Liver (tissue), 9 donors: ENCODE data around the gene GRK3. TPM values are rescaled to one million over a fixed set of nuclear protein-coding genes. Genes with fewer than 3 reads are reported as not detected.

Source experiments
- DNase-seq: peaks from one replicate; pipeline ENCODE4 v3.0.0-alpha.2; 2017; ENCODE audit warnings: low spot score
- H3K27ac ChIP-seq, 2 donors: one replicate each; pipeline ENCODE4 v1.7.0; 2013; ENCODE audit warnings: inconsistent platforms in 2 of 2, low read length in 2 of 2, control low read depth in 1 of 2, low read depth in 1 of 2, mild to moderate bottlenecking in 1 of 2
- H3K27me3 ChIP-seq, 4 donors: one replicate each; pipeline versions ENCODE4 v1.6.1 to v1.7.0; 2013; ENCODE audit warnings: low read length in 3 of 4, inconsistent platforms in 1 of 4, mild to moderate bottlenecking in 1 of 4, moderate library complexity in 1 of 4; ENCODE audit not compliant: control insufficient read depth in 4 of 4, insufficient read depth in 4 of 4
- H3K36me3 ChIP-seq, 4 donors: one replicate each; pipeline versions ENCODE4 v1.6.1 to v1.7.0; 2013; ENCODE audit warnings: low read length in 3 of 4, mild to moderate bottlenecking in 3 of 4, low read depth in 1 of 4, moderate library complexity in 1 of 4; ENCODE audit not compliant: control insufficient read depth in 4 of 4, insufficient read depth in 3 of 4
- H3K4me1 ChIP-seq, 4 donors: one replicate each; pipeline versions ENCODE4 v1.6.1 to v1.7.0; 2013; ENCODE audit warnings: low read length in 3 of 4, mild to moderate bottlenecking in 3 of 4, moderate library complexity in 1 of 4; ENCODE audit not compliant: control insufficient read depth in 4 of 4, insufficient read depth in 4 of 4
- H3K4me3 ChIP-seq, 3 donors: one replicate each; pipeline versions ENCODE4 v1.6.1 to v1.7.0; 2013; ENCODE audit warnings: low read length in 3 of 3, control low read depth in 1 of 3, low read depth in 1 of 3, mild to moderate bottlenecking in 1 of 3
- H3K9ac ChIP-seq, 2 donors: one replicate each; pipeline ENCODE4 v1.7.0; 2013; ENCODE audit warnings: low read length in 2 of 2, mild to moderate bottlenecking in 2 of 2, moderate library complexity in 2 of 2, control low read depth in 1 of 2, low read depth in 1 of 2
- H3K9me3 ChIP-seq, 4 donors: one replicate each; pipeline versions ENCODE4 v1.6.1 to v1.7.0; 2013; ENCODE audit warnings: low read length in 3 of 4; ENCODE audit not compliant: control insufficient read depth in 4 of 4
- EGR1 ChIP-seq, 2 donors: IDR thresholded peaks; 2 replicates each; pipeline ENCODE4 v1.6.1; 2016 to 2018; ENCODE audit warnings: antibody characterized with exemption in 2 of 2, low read depth in 2 of 2
- FOXA1 ChIP-seq: IDR thresholded peaks from 2 replicates; pipeline ENCODE4 v1.6.1; 2016; ENCODE audit warnings: antibody characterized with exemption
- FOXA2 ChIP-seq: IDR thresholded peaks from 2 replicates; pipeline ENCODE4 v1.6.1; 2016; ENCODE audit warnings: antibody characterized with exemption
- GABPA ChIP-seq, 2 donors: IDR thresholded peaks in 1 of 2; conservative IDR thresholded peaks in 1 of 2; 2 replicates each; pipeline ENCODE4 v1.6.1; 2016; ENCODE audit warnings: antibody characterized with exemption in 2 of 2, mild to moderate bottlenecking in 1 of 2, moderate library complexity in 1 of 2
- HNF4A ChIP-seq, 2 donors: conservative IDR thresholded peaks; 2 replicates each; pipeline ENCODE4 v1.6.1; 2016; ENCODE audit warnings: antibody characterized with exemption in 2 of 2, mild to moderate bottlenecking in 2 of 2
- HNF4G ChIP-seq: IDR thresholded peaks from 2 replicates; pipeline ENCODE4 v1.6.1; 2016; ENCODE audit warnings: antibody characterized with exemption
- JUND ChIP-seq, 2 donors: IDR thresholded peaks; 2 replicates each; pipeline ENCODE4 v1.6.1; 2016; ENCODE audit warnings: antibody characterized with exemption in 2 of 2
- NR2F2 ChIP-seq: IDR thresholded peaks from 2 replicates; pipeline ENCODE4 v1.6.1; 2016; ENCODE audit warnings: antibody characterized with exemption
- RAD21 ChIP-seq, 2 donors: IDR thresholded peaks; 2 replicates each; pipeline ENCODE4 v1.6.1; 2016; ENCODE audit warnings: antibody characterized with exemption in 2 of 2, mild to moderate bottlenecking in 2 of 2
- RXRA ChIP-seq, 2 donors: IDR thresholded peaks; 2 replicates each; pipeline ENCODE4 v1.6.1; 2017 to 2018; ENCODE audit warnings: antibody characterized with exemption in 2 of 2, mild to moderate bottlenecking in 1 of 2
- SP1 ChIP-seq: IDR thresholded peaks from 2 replicates; pipeline ENCODE4 v1.6.1; 2018; ENCODE audit warnings: antibody characterized with exemption, mild to moderate bottlenecking
- TAF1 ChIP-seq: conservative IDR thresholded peaks from 2 replicates; pipeline ENCODE4 v1.6.1; 2016; ENCODE audit warnings: antibody characterized with exemption, mild to moderate bottlenecking
- YY1 ChIP-seq: IDR thresholded peaks from 2 replicates; pipeline ENCODE4 v1.6.1; 2016; ENCODE audit warnings: antibody characterized with exemption, mild to moderate bottlenecking
- WGBS: extraction: QIAGEN DNeasy Blood & Tissue Kit; methylation state at CpG from one replicate; pipeline ENCODE4 v1.1.7; 2013; 5-methylcytosine and 5-hydroxymethylcytosine counted together
- polyA plus RNA-seq, 2 donors: library from polyadenylated mRNA; stranded (reverse) in 1 of 2; unstranded in 1 of 2; fragments of 200-250 nt in 1 of 2; fragments of >200 nt in 1 of 2; fragmentation: Nextera tagmentation in 1 of 2; extraction: Ambion mirVana in 1 of 2; gene quantifications; one replicate each; pipeline versions ENCODE4 v1.2.1 to v1.2.3, GENCODE V29; 2013 to 2015
- total RNA-seq, 2 donors: library from RNA; depleted of rRNA; stranded (reverse); fragments of >200 nt; gene quantifications; one replicate each; pipeline ENCODE4 v1.2.3, GENCODE V29; 2014
- TF ChIP-seq, protein P1 (sequence below): IDR thresholded peaks from 2 replicates; pipeline ENCODE4 v1.6.1; 2016; ENCODE audit warnings: antibody characterized with exemption
- TF ChIP-seq, protein P2 (sequence below): IDR thresholded peaks from 2 replicates; pipeline ENCODE4 v1.6.1; 2016; ENCODE audit warnings: antibody characterized with exemption
- TF ChIP-seq, protein P3 (sequence below): IDR thresholded peaks from 2 replicates; pipeline ENCODE4 v1.6.1; 2016; ENCODE audit warnings: antibody characterized with exemption, mild to moderate bottlenecking
- TF ChIP-seq, protein P4 (sequence below): fragments of 150-350 bp; IDR thresholded peaks from 2 replicates; pipeline ENCODE4 v1.5.1; 2017; ENCODE audit warnings: improper control_type of control experiment, low read depth, low read length; ENCODE audit not compliant: missing input control
- TF ChIP-seq, protein P5 (sequence below): IDR thresholded peaks from 2 replicates; pipeline ENCODE4 v1.6.1; 2016; ENCODE audit warnings: antibody characterized with exemption
- donor health status: healthy.
- donor health status: healthy.
- donor health status: healthy.
- donor health status: healthy.
- donor health status: healthy.

Gene GRK3
- total and polyA plus RNA-seq, 4 donors: 0.79 to 6.5 (median 2.4) TPM

DNA sequence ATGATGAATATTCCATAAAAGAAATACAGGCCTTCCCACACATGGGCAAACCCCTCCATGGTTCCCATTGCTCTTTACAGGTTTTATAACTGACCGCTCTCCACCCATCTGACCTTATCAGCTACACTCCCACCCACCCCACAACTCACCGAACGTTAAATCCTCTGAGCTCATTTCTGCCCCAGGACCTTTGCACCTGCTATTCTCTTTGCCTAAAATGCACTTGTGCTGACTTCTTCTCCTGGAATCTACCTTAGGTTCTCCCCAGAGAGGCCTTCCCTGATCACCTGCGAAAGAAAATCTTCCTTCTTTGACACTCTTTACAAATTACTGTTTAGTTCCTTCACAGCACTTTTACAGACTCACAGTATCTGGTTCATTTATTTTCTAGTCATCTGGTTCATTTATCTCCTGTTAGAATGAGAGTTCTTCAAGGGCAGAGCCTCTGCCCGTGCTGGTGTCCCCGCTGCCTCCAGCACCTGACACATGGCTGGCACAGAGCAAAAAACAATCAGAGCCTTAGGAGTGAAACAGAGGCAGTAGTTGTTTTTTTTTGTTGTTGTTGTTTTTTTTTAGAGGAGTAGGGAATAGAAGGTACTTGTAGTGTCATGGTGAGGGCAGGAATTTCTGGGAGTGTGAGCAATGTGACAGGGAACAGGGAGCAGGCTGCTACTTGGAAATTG is 21.6 kb upstream of the GRK3 start:
- Histone ChIP-seq H3K4me1 (peaks cover 2 to 9% (median 8%) of the 10 kb centered on the region in 4 donors), H3K27me3 (no peaks in the 10 kb centered on the region), H3K27ac (no peak overlapping the region), H3K36me3 (no peaks in the 10 kb centered on the region), H3K9me3 (peaks cover 0 to 2% (median 0%) of the 10 kb centered on the region in 4 donors), H3K4me3 (no peak overlapping the region), H3K9ac (no peak overlapping the region)
- DNase-seq: no peak
- WGBS: 96% methylated on average over 6 of the region's 6 CpGs
- TF ChIP-seq, protein P1, sequence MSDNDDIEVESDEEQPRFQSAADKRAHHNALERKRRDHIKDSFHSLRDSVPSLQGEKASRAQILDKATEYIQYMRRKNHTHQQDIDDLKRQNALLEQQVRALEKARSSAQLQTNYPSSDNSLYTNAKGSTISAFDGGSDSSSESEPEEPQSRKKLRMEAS: no peak
- TF ChIP-seq HNF4A (conservative IDR thresholded peaks at IDR 0.05) (no peak), RXRA (IDR thresholded peaks at IDR 0.05) (no peak), GABPA (IDR thresholded peaks at IDR 0.05 in 1 of 2, conservative IDR thresholded peaks at IDR 0.05 in 1 of 2) (no peak), SP1 (no peak), YY1 (no peak), JUND (IDR thresholded peaks at IDR 0.05) (no peak)
- TF ChIP-seq, protein P2, sequence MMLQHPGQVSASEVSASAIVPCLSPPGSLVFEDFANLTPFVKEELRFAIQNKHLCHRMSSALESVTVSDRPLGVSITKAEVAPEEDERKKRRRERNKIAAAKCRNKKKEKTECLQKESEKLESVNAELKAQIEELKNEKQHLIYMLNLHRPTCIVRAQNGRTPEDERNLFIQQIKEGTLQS: no peak
- TF ChIP-seq, protein P3, sequence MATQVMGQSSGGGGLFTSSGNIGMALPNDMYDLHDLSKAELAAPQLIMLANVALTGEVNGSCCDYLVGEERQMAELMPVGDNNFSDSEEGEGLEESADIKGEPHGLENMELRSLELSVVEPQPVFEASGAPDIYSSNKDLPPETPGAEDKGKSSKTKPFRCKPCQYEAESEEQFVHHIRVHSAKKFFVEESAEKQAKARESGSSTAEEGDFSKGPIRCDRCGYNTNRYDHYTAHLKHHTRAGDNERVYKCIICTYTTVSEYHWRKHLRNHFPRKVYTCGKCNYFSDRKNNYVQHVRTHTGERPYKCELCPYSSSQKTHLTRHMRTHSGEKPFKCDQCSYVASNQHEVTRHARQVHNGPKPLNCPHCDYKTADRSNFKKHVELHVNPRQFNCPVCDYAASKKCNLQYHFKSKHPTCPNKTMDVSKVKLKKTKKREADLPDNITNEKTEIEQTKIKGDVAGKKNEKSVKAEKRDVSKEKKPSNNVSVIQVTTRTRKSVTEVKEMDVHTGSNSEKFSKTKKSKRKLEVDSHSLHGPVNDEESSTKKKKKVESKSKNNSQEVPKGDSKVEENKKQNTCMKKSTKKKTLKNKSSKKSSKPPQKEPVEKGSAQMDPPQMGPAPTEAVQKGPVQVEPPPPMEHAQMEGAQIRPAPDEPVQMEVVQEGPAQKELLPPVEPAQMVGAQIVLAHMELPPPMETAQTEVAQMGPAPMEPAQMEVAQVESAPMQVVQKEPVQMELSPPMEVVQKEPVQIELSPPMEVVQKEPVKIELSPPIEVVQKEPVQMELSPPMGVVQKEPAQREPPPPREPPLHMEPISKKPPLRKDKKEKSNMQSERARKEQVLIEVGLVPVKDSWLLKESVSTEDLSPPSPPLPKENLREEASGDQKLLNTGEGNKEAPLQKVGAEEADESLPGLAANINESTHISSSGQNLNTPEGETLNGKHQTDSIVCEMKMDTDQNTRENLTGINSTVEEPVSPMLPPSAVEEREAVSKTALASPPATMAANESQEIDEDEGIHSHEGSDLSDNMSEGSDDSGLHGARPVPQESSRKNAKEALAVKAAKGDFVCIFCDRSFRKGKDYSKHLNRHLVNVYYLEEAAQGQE: no peak

DNA sequence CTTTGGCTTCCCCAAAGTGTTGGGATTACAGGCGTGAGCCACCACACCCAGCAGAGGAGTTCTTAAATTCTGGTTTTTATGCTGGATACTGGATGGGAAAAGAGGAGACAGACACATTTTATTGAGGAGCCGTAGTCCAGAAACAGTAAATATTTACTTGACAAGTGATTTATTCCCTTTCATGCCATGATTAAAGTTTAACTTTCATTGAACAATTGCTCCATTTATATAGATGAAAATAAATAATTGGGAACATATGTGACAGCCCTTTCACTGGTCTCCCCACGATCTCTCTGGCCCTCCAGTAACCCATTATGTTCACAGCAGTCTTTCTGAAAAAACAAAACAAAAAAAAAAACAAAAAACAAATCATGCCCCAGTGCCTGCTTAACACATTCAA is 19.3 kb upstream of the GRK3 start:
- WGBS: 29% methylated on average over 3 of the region's 3 CpGs
- Histone ChIP-seq H3K4me3 (no peak overlapping the region), H3K9ac (no peak overlapping the region), H3K4me1 (peaks cover 2 to 9% (median 8%) of the 10 kb centered on the region in 4 donors), H3K36me3 (no peaks in the 10 kb centered on the region), H3K27ac (no peak overlapping the region), H3K27me3 (no peaks in the 10 kb centered on the region), H3K9me3 (peaks cover 0 to 2% (median 0%) of the 10 kb centered on the region in 4 donors)
- TF ChIP-seq, protein P4, sequence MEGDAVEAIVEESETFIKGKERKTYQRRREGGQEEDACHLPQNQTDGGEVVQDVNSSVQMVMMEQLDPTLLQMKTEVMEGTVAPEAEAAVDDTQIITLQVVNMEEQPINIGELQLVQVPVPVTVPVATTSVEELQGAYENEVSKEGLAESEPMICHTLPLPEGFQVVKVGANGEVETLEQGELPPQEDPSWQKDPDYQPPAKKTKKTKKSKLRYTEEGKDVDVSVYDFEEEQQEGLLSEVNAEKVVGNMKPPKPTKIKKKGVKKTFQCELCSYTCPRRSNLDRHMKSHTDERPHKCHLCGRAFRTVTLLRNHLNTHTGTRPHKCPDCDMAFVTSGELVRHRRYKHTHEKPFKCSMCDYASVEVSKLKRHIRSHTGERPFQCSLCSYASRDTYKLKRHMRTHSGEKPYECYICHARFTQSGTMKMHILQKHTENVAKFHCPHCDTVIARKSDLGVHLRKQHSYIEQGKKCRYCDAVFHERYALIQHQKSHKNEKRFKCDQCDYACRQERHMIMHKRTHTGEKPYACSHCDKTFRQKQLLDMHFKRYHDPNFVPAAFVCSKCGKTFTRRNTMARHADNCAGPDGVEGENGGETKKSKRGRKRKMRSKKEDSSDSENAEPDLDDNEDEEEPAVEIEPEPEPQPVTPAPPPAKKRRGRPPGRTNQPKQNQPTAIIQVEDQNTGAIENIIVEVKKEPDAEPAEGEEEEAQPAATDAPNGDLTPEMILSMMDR: no peak
- TF ChIP-seq GABPA (IDR thresholded peaks at IDR 0.05 in 1 of 2, conservative IDR thresholded peaks at IDR 0.05 in 1 of 2) (no peak), FOXA2 (no peak), JUND (IDR thresholded peaks at IDR 0.05) (no peak), SP1 (no peak), TAF1 (no peak), FOXA1 (no peak), HNF4G (no peak), HNF4A (conservative IDR thresholded peaks at IDR 0.05) (no peak), RXRA (IDR thresholded peaks at IDR 0.05) (no peak), EGR1 (IDR thresholded peaks at IDR 0.05; ENCODE audit: low read depth in 2 of 2) (no peak), YY1 (no peak), NR2F2 (no peak), RAD21 (IDR thresholded peaks at IDR 0.05) (no peak)
- TF ChIP-seq, protein P1: no peak
- TF ChIP-seq, protein P3: no peak
- TF ChIP-seq, protein P5, sequence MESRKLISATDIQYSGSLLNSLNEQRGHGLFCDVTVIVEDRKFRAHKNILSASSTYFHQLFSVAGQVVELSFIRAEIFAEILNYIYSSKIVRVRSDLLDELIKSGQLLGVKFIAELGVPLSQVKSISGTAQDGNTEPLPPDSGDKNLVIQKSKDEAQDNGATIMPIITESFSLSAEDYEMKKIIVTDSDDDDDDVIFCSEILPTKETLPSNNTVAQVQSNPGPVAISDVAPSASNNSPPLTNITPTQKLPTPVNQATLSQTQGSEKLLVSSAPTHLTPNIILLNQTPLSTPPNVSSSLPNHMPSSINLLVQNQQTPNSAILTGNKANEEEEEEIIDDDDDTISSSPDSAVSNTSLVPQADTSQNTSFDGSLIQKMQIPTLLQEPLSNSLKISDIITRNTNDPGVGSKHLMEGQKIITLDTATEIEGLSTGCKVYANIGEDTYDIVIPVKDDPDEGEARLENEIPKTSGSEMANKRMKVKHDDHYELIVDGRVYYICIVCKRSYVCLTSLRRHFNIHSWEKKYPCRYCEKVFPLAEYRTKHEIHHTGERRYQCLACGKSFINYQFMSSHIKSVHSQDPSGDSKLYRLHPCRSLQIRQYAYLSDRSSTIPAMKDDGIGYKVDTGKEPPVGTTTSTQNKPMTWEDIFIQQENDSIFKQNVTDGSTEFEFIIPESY: no peak
- TF ChIP-seq, protein P2: no peak
- DNase-seq: no peak
